DMS53 treated with DMSO at 0.1 percent for 48 hours (cell line): ENCODE measurements around the gene LHCGR.
A peak's percentile ranks its signal among the peaks of the same experiment; 100 is the strongest.
"Not testable (repeated sequence)": the region's sequence is repeated elsewhere in the genome, so short reads cannot be mapped to it uniquely, and the experiment has no call there.

Experiments used
- DNase-seq: peaks from one replicate; lab custom pipeline; 2025; ENCODE audit not compliant: unreplicated experiment; lab: John Stamatoyannopoulos, UW

Gene LHCGR

DNA sequence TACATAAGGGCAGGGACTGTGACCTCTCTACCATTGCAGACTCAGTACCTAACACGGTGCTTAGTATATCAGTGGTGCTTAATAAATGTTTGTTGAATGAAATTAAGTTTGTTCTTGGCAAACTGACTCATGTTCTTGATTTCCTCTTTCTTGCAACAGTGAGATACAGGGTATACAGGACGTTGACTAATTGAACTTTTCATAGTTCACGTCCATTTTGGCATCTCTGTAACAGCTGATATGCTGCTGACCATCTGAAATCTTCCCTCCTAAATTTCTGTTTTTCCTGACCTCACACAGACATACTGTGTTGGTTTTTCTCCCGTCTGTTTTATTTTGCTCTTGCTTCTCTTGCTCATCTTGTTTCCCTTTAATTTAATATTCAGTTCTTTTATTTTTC is 44.2 kb downstream of the LHCGR start:
- no peak for DNase-seq

DNA sequence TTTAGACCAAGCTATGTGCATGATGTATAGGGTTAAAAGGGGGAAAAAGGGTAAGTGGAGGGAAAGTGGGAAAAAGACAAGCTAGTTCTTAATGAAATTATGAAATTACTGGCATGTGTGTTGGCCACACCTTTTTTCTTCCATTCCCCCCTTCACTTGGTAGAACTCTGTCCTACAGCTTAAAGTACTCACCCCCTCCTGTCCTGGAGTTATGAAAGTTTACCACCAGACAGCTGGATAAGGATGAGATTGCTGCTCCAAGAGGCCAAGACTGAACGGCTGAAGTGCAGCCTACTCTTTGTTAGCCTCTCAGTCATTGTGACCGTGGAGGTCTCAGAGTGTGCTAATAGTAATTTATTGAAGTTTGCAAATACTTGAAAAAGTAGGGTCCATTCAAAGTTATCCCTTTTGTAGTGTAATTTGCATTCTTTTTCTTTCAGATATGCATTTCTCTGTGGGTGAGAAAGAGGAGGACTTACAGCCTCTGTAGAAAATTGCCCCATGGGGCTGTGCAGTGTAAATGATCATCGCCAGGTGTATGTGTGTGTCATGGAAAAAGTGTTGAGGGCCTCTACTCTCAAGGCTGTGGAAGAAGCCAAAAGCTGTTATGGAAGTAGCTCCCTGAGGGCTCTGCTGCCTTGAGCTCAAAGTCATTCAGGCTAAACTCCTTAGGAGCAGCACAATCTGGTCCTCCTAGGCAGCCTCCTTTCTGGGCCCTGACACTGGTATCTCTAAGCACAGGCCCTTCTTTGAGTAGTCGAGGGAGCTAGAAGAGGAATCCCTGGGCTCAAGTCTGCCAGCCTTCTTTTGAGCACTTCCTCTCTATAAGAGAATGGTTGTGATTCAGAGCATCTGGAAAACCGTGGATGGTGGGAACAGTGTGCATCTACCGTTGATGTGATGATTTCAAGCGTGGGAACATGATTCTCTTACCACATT is 46.2 kb downstream of the LHCGR start:
- DNase-seq: no peak

GRCh38 chr2:48707466-48707865 is 48.1 kb downstream of the LHCGR start:
- DNase-seq: peak; percentile 69

GRCh38 chr2:48703621-48704020 is 51.9 kb downstream of the LHCGR start:
- DNase-seq: not testable (repeated sequence)

DNA sequence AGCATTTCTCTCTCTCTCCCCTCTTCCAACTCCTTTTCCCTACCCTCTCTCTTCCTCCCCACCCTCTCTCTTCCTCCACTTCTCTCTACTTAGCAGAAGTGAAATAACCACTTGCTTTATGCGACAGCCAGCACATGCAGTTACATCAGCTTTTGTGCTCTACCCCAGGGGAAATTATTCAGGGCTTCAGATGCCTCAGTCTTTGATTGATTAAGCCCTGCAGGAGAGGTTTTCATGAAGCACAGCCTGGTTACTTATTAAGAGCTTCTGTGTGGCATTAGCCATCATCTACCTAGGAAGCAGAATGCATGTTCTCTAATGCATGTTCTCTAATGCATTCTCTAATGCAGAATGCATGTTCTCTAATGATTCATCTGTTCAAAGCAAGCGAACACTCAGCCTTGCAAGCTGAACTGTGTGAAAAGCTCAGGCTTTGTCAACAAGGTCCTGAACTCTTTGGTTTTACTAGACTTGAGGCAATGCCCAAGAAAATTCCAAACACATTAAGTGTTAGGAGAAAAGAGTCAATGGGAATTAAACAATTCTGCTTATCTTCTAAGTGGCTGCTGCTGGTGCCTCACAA is 56.1 kb downstream of the LHCGR start:
- DNase-seq: no peak

DNA sequence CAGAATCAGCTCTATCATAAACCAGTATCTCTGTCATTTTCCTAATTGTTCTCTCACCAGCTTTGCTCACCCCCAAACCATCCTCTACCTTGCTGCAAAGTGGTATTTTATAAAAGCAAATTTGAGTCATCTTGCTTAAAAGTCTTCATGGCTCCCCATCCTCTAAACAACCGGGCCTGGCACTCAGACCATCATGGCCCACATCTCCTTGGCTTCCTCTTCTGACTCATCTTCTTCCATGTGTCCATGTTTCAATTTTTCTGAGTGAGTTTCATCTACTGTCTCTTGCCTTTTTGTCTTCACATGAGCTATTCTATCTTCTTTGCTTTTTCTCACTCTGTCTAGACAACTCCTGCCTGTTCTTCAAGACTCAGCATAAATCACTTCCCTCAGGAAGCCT is 58.6 kb downstream of the LHCGR start:
- no peak for DNase-seq

DNA sequence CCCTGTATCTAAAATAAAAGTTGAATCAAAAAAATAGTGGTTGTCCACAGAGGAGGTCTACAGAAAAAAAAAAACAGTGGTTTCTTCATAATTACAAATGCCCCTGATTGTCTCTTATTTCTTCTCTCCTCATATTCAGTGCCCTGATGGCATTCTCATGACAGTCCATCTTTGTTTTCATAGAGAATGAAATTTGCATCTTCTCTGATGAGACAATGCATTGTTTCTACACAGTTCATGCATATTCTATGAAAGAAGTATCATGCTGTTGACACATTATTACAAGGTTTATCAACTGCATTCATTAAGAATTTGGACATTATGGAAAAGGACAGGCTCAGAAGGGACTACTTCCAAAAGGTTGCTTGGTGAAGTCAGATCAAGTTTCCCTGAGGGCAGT is 59.5 kb downstream of the LHCGR start:
- DNase-seq: no peak

- DNase-seq: no peak
These were observed 61.4 kb downstream of the LHCGR start for GRCh38 chr2:48694149-48694548.

DNA sequence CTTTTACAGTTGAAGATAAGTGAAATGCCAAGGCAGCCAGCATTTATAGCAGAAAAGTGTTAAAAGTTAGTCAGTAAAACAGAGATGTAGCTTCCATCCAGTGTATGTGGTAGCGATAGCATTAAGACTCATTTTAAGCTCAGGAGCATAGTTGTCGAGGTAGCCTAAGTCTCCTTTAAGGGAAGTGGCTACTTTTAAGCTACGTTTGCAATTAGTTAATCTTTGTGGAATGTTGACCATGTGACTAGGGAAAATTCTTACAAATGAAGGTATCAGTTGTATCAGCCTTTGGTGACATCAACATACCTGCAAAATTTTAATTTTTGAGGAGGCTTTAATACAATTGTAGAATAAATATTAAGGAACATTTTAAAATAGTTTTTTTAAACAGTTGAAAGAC is 61.9 kb downstream of the LHCGR start:
- DNase-seq: no peak

DNA sequence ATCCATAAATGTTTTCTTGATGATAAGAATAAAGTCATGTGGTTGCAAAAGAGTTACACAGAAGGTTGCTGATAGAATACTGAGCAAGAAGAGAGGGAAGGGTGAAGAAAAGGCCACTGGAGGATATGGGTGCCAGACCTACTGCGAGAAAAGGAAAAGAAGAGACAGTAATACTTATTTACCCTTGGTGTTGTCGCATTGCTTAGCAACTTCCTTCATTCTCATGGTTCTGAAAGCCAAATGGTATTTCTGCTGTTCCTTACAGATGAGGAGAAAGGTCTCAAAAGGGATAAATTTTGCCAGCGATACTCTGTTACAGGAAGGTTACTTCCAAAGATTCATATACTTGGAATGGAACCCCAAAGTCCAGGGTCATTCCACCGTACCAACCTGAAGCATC is 62.5 kb downstream of the LHCGR start:
- DNase-seq: no peak

GRCh38 chr2:48691935-48692691 is 63.4 kb downstream of the LHCGR start:
- no peak for DNase-seq

DNA sequence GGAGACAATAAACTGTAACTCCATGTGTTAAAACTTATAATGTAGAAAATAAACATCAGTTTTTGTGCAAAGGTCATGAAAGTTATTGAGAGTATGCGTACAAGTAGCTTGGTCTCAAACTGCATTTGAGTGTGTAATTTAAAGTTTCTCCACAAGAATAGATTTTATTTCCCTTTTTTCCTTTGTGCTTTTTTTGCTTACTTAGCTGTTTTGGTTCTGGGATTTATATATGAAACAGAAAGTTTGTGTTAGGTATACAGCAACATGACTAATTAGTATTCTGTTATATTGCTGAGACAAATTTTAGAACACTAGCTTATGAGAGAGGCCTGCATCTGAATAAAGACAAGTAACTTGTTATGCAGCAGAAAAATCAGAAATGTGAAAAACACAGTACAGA is 70.4 kb downstream of the LHCGR start:
- DNase-seq: no peak

DNA sequence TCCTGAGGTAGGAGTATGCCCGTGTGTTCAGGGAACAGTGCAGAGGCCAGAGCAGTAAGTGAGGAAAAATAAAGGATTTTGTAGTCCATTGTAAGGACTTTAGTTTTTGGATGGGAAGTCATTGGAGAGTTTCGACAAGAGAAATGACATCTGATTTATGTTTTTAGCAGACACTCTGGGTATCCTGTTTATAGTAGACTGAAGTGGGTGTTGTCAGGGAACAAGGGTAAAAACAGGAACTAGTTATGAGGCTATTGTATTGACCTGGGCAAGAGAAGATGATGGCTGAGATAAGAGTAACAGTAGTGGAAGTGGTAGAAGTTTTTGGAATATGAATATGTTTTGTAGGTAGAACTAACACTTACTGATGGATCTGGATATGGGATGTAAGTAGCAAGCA is 78.1 kb downstream of the LHCGR start:
- DNase-seq: no peak

GRCh38 chr2:48674933-48675332 is 80.6 kb downstream of the LHCGR start:
- no peak for DNase-seq

GRCh38 chr2:48673581-48673980 is 81.9 kb downstream of the LHCGR start:
- DNase-seq: no peak

GRCh38 chr2:48668992-48669391 is 86.5 kb downstream of the LHCGR start:
- DNase-seq: no peak

DNA sequence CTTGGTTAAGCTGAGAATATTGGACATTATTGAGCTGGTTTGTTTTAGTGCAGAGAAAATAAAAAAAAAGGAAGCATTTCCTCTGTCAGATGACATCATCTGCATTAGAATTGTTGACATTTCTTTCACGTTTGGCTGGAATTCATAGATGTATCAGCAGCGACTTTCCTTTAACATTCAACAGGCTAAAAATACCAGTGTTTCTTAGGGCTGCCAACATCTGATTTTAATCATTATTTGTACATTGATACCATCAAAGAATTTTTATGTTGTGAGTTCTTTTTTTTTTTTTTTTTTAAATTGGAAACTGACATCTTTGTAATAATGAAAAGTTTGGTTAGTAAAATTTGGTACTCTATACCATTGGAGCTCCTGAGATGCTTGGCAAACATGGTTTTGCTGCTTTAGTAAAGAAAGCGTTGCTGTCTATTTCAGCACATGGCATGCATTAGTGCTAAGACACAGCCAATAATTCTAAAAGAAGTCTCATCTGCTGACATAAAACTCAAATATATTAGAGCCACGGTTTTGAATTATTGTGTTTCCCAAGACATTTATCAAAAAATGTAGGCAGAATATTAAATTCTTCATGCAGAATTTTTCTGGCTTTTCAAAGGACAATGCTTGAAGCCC is 104.2 kb downstream of the LHCGR start:
- DNase-seq: peak; percentile 72

- no peak for DNase-seq
These were observed 117.3 kb downstream of the LHCGR start for GRCh38 chr2:48638261-48638660.
